K562 (cell line): ENCODE data around the gene ALOX5. TPM values are rescaled to one million over a fixed set of nuclear protein-coding genes. Genes with fewer than 3 reads are reported as not detected.
A peak's percentile ranks its signal among the peaks of the same experiment; 100 is the strongest.

Experiments used
- ADNP ChIP-seq: fragments of 200-800 bp; sonication (Bioruptor generic); IDR thresholded peaks from 2 replicates; pipeline ENCODE4 v1.6.1; 2016; ENCODE audit warnings: missing genetic modification characterization, missing compliant biosample characterization
- CCNT2 ChIP-seq: IDR thresholded peaks from 2 replicates; pipeline ENCODE4 v1.6.1; 2011; ENCODE audit warnings: borderline replicate concordance, low read depth, mild to moderate bottlenecking, moderate library complexity, mixed read lengths, low read length; ENCODE audit not compliant: insufficient read length; ENCODE audit errors: extremely low read depth
- CXXC5 ChIP-seq: fragments of 250-450 bp; sonication (Bioruptor Pico); IDR thresholded peaks from 2 replicates; pipeline ENCODE4 v1.8.0; 2022; ENCODE audit warnings: inconsistent platforms, mild to moderate bottlenecking, moderate library complexity
- DDX20 ChIP-seq: fragments of 450-650 bp; IDR thresholded peaks from 2 replicates; pipeline ENCODE4 v1.6.1; 2016; ENCODE audit warnings: missing genetic modification characterization, low read depth, mild to moderate bottlenecking, missing compliant biosample characterization, moderate library complexity
- E2F6 ChIP-seq, 2 experiments: IDR thresholded peaks; 2 replicates each; pipeline ENCODE4 v1.6.1; 2011; ENCODE audit warnings: borderline replicate concordance in 1 of 2, control low read depth in 1 of 2, low read depth in 1 of 2, low read length in 1 of 2, mild to moderate bottlenecking in 1 of 2, mixed read lengths in 1 of 2, moderate library complexity in 1 of 2; ENCODE audit not compliant: insufficient read depth in 1 of 2, insufficient read length in 1 of 2, poor library complexity in 1 of 2, severe bottlenecking in 1 of 2; ENCODE audit errors: extremely low read depth in 1 of 2
- GTF2A2 ChIP-seq: IDR thresholded peaks from 2 replicates; pipeline ENCODE4 v1.6.1; 2016; ENCODE audit warnings: mild to moderate bottlenecking, missing genetic modification characterization, missing compliant biosample characterization
- HCFC1 ChIP-seq: IDR thresholded peaks from 2 replicates; pipeline ENCODE4 v1.6.1; 2012; ENCODE audit warnings: low read depth, low read length, improper control_type of control experiment
- HIVEP1 ChIP-seq: fragments of 250-450 bp; sonication (Bioruptor Pico); IDR thresholded peaks from 2 replicates; pipeline ENCODE4 v1.4.0; 2020; ENCODE audit warnings: mild to moderate bottlenecking
- MECOM ChIP-seq: fragments of 250-450 bp; sonication (Bioruptor Pico); IDR thresholded peaks from 2 replicates; pipeline ENCODE4 v1.8.0; 2022; ENCODE audit warnings: inconsistent platforms
- NR1H2 ChIP-seq: sonication (generic); formaldehyde crosslinking; IDR thresholded peaks from 2 replicates; pipeline ENCODE4 v1.4.0; 2020; ENCODE audit warnings: mild to moderate bottlenecking, missing genetic modification reagents
- NRF1 ChIP-seq, 2 experiments: fragments of 450-650 bp; IDR thresholded peaks in 1 of 2; conservative IDR thresholded peaks in 1 of 2; 2 replicates each; pipeline ENCODE4 v1.6.1; 2014; ENCODE audit warnings: mild to moderate bottlenecking in 2 of 2
- POLR3A ChIP-seq: IDR thresholded peaks from 2 replicates; pipeline ENCODE4 v1.6.1; 2011; ENCODE audit warnings: borderline replicate concordance, mild to moderate bottlenecking, moderate library complexity; ENCODE audit not compliant: insufficient read length, insufficient read depth; ENCODE audit errors: extremely low read depth
- SREBF2 ChIP-seq: sonication (generic); formaldehyde crosslinking; IDR thresholded peaks from 2 replicates; pipeline ENCODE4 v1.4.0; 2020; ENCODE audit warnings: mild to moderate bottlenecking, missing genetic modification reagents
- SRSF9 ChIP-seq: fragments of 200-400 bp; formaldehyde crosslinking; IDR thresholded peaks from 2 replicates; pipeline ENCODE4 v1.6.1; 2017; ENCODE audit warnings: low read depth, low read length, borderline replicate concordance
- TCFL5 ChIP-seq: fragments of 250-450 bp; sonication (Bioruptor Pico); conservative IDR thresholded peaks from 2 replicates; pipeline ENCODE4 v1.6.1; 2021; ENCODE audit warnings: mild to moderate bottlenecking, moderate library complexity, matching md5 sums
- ZFP30 ChIP-seq: fragments of 250-450 bp; sonication (Bioruptor Pico); IDR thresholded peaks from 2 replicates; pipeline ENCODE4 v1.8.0; 2022; ENCODE audit warnings: moderate library complexity, mild to moderate bottlenecking, inconsistent platforms, borderline replicate concordance
- ZMIZ1 ChIP-seq, 2 experiments: fragments of 150-350 bp in 1 of 2; IDR thresholded peaks; 2 replicates each; pipeline ENCODE4 v1.6.1; 2012 to 2016; ENCODE audit warnings: low read depth in 2 of 2, low read length in 2 of 2, mild to moderate bottlenecking in 1 of 2, moderate library complexity in 1 of 2
- ZNF740 ChIP-seq, 3 experiments: fragments of 200-800 bp in 1 of 3; sonication (Bioruptor generic) in 1 of 3; sonication (generic) in 1 of 3; formaldehyde crosslinking in 1 of 3; IDR thresholded peaks; 2 replicates each; pipeline versions ENCODE4 v1.6.1 to v1.8.0; 2016 to 2022; ENCODE audit warnings: mild to moderate bottlenecking in 2 of 3, missing compliant biosample characterization in 2 of 3, missing genetic modification characterization in 2 of 3, missing genetic modification reagents in 1 of 3
- polyA plus RNA-seq, 8 experiments: library from polyadenylated mRNA; depleted of rRNA in 4 of 8; stranded (reverse) in 5 of 8; unstranded in 3 of 8; fragments of >200 nt; fragmentation: Nextera tagmentation in 2 of 8; fragmentation: Illumina TruSeq in 1 of 8; extraction: Ambion mirVana in 2 of 8; extraction: Trizol in 1 of 8; gene quantifications; 2 replicates each; pipeline versions ENCODE4 v1.2.1 to v1.2.3, GENCODE V29; 2011 to 2014; ENCODE audit warnings: inconsistent platforms in 1 of 8, missing spikeins in 1 of 8
- total RNA-seq, 7 experiments: library from RNA; depleted of rRNA in 6 of 7; stranded (reverse); fragments of >200 nt in 6 of 7; fragmentation: Illumina TruSeq in 2 of 7; extraction: Trizol in 2 of 7; gene quantifications; 2 replicates each; pipeline versions ENCODE4 v1.2.1 to v1.2.3, GENCODE V29; 2011 to 2021; ENCODE audit warnings: low replicate concordance in 1 of 7

ALOX5 gene
- total and polyA plus RNA-seq, 9 of the 15 experiments (the other 6 are each of a cell fraction or from before 2014, with no cell fraction given) = 0.10 to 2.4 (median 1.4) TPM

GRCh38 chr10:45470098-45471012 lies 96.3 kb downstream of the ALOX5 start (continued):
- TF ChIP-seq ZMIZ1 (IDR thresholded peaks at IDR 0.05; ENCODE audit: low read depth in 2 of 2, low read length in 2 of 2) (peak in 1 of 2 experiments; percentile 100; a peak in 2 of 4 replicates), SRSF9 (no peak), POLR3A (no peak), NRF1 (conservative IDR thresholded peaks at IDR 0.05 in 1 of 2, IDR thresholded peaks at IDR 0.05 in 1 of 2) (peak; percentile 68 to 75), NR1H2 (CRISPR knock-in tag) (no peak), TCFL5 (CRISPR knock-in tag) (no peak; the same call in 1 of the 2 replicates), E2F6 (IDR thresholded peaks at IDR 0.05; ENCODE audit: borderline replicate concordance in 1 of 2, extremely low read depth in 1 of 2, insufficient read depth in 1 of 2, insufficient read length in 1 of 2, low read depth in 1 of 2, low read length in 1 of 2, poor library complexity in 1 of 2, severe bottlenecking in 1 of 2) (peak; percentile 69 to 85), MECOM (CRISPR knock-in tag) (peak; percentile 71), GTF2A2 (tag) (no peak), ADNP (tag) (peak; percentile 84), ZFP30 (CRISPR knock-in tag) (no peak), CXXC5 (CRISPR knock-in tag) (peak; percentile 93), ZNF740 (CRISPR knock-in tag; IDR thresholded peaks at IDR 0.05) (no peak), ZNF740 (tag; IDR thresholded peaks at IDR 0.05) (peak in 1 of 2 experiments; percentile 63; a peak in 3 of 4 replicates), SREBF2 (CRISPR knock-in tag) (no peak), HIVEP1 (CRISPR knock-in tag) (no peak), HCFC1 (no peak), DDX20 (tag) (0 out of 2 replicates have a peak, but pooled peaks have one; percentile 17), CCNT2 (peak; percentile 98)
